ENCODE measurements around the gene EIF4E1B. TPM values are rescaled to one million over a fixed set of nuclear protein-coding genes. Genes with fewer than 3 reads are reported as not detected.

The EIF4E1B gene
- polyA plus RNA-seq, 1 donor from 2014 or later, result 0.82 TPM

GRCh38 chr5:176694146-176694545 lies 63.7 kb downstream of the EIF4E1B start:
- H3K79me2 ChIP-seq (replicated peaks; ENCODE audit: insufficient read depth, low read length), result no peaks in the 10 kb centered on the region
- H2AFZ ChIP-seq (ENCODE audit: low read depth, low read length), result no peak overlapping the region
- TF ChIP-seq REST (IDR thresholded peaks at IDR 0.05; ENCODE audit: borderline replicate concordance) (no peak), TAF1 (IDR thresholded peaks at IDR 0.05; ENCODE audit: low read depth) (no peak), CTCF (IDR thresholded peaks at IDR 0.05; ENCODE audit: poor library complexity, severe bottlenecking) (no peak), RAD21 (conservative IDR thresholded peaks at IDR 0.05) (no peak)
- no peak overlapping the region for H3K27ac ChIP-seq (ENCODE audit: low read length)
- H3K4me2 ChIP-seq (ENCODE audit: low read length), result no peak overlapping the region
- no peaks in the 10 kb centered on the region for H4K20me1 ChIP-seq (ENCODE audit: insufficient read depth)
- no peaks in the 10 kb centered on the region for H3F3A ChIP-seq (ENCODE audit: insufficient read depth, low read length, poor library complexity, severe bottlenecking)
- no peaks in the 10 kb centered on the region for H3K27me3 ChIP-seq (ENCODE audit: insufficient read depth, low read depth, low read length)
- H3K9me2 ChIP-seq (ENCODE audit: insufficient read depth, low read length), result no peaks in the 10 kb centered on the region
- no peak overlapping the region for H3K4me3 ChIP-seq (ENCODE audit: low read length)
- no peak overlapping the region for H3K9ac ChIP-seq (ENCODE audit: low read length)
- H3K36me3 ChIP-seq (ENCODE audit: insufficient read depth, low read length), result no peaks in the 10 kb centered on the region
- H3K9me3 ChIP-seq (ENCODE audit: low read length), result no peaks in the 10 kb centered on the region

GRCh38 chr5:176694631-176695030 lies 64.2 kb downstream of the EIF4E1B start:
- Histone ChIP-seq H3F3A (ENCODE audit: insufficient read depth, low read length, poor library complexity, severe bottlenecking) (no peaks in the 10 kb centered on the region), H3K4me3 (ENCODE audit: low read length) (no peak overlapping the region), H3K36me3 (ENCODE audit: insufficient read depth, low read length) (no peaks in the 10 kb centered on the region), H4K20me1 (ENCODE audit: insufficient read depth) (no peaks in the 10 kb centered on the region), H3K27me3 (ENCODE audit: insufficient read depth, low read depth, low read length) (no peaks in the 10 kb centered on the region), H3K4me2 (ENCODE audit: low read length) (no peak overlapping the region), H3K27ac (ENCODE audit: low read length) (no peak overlapping the region), H3K9me2 (ENCODE audit: insufficient read depth, low read length) (no peaks in the 10 kb centered on the region), H3K79me2 (replicated peaks; ENCODE audit: insufficient read depth, low read length) (no peaks in the 10 kb centered on the region), H3K9me3 (ENCODE audit: low read length) (no peaks in the 10 kb centered on the region), H2AFZ (ENCODE audit: low read depth, low read length) (no peak overlapping the region), H3K9ac (ENCODE audit: low read length) (no peak overlapping the region)
- no peak for TF ChIP-seq EP300 (conservative IDR thresholded peaks at IDR 0.05; ENCODE audit: poor library complexity, severe bottlenecking)
- TF ChIP-seq MXI1 (conservative IDR thresholded peaks at IDR 0.05; ENCODE audit: poor library complexity, severe bottlenecking), result no peak
- TF ChIP-seq CTCF (IDR thresholded peaks at IDR 0.05; ENCODE audit: poor library complexity, severe bottlenecking), result no peak
- TF ChIP-seq POLR2AphosphoS5 (IDR thresholded peaks at IDR 0.05), result no peak
- TF ChIP-seq SMC3 (conservative IDR thresholded peaks at IDR 0.05; ENCODE audit: poor library complexity), result no peak
- TF ChIP-seq TAF1 (IDR thresholded peaks at IDR 0.05; ENCODE audit: low read depth), result no peak
- no peak for TF ChIP-seq RAD21 (conservative IDR thresholded peaks at IDR 0.05)
- no peak for TF ChIP-seq REST (IDR thresholded peaks at IDR 0.05; ENCODE audit: borderline replicate concordance)
- TF ChIP-seq EZH2 (IDR thresholded peaks at IDR 0.05; ENCODE audit: borderline replicate concordance, insufficient read depth, low read length, poor library complexity, severe bottlenecking), result no peak

Data from neural cell (in vitro differentiated cells).